Cardiac fibroblast (primary cell): ENCODE measurements around the gene BRMS1L.

ENCODE experiments used
- DNase-seq, 2 donors: peaks; one replicate each; pipeline versions ENCODE4 v3.0.0 to v3.0.0-alpha.2; 2010; ENCODE audit warnings: low read depth in 2 of 2
- H3K4me3 ChIP-seq, 2 donors: replicated peaks in 1 of 2; 1 replicate in 1 of 2; 2 replicates in 1 of 2; pipeline ENCODE4 v1.5.1; 2011; ENCODE audit warnings: low read depth in 2 of 2, low read length in 2 of 2, mild to moderate bottlenecking in 2 of 2, moderate library complexity in 1 of 2
- TF ChIP-seq, protein P1 (sequence below): IDR thresholded peaks from one replicate; pipeline ENCODE4 v1.5.1; 2011; ENCODE audit warnings: low read depth, mild to moderate bottlenecking, low read length, inconsistent platforms

Gene BRMS1L

DNA sequence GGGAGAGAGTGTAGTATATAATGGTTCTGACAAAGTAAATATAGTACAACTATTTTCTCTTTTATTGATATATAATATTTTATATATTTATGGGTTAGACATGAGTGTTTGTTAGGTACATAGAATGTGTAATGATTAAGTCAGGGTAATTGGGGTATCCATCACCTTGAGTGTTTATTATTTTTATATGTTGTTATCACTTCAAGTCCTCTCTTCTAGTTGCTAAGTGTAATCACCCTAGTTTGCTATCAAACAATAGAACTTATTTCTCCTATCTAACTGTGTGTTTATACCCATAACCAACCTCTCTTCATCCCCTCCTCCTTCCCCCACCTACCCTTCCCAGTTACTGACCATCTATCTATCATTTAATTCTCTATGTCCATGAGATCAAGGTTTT lies 64.2 kb downstream of the BRMS1L start:
- TF ChIP-seq, protein P1, sequence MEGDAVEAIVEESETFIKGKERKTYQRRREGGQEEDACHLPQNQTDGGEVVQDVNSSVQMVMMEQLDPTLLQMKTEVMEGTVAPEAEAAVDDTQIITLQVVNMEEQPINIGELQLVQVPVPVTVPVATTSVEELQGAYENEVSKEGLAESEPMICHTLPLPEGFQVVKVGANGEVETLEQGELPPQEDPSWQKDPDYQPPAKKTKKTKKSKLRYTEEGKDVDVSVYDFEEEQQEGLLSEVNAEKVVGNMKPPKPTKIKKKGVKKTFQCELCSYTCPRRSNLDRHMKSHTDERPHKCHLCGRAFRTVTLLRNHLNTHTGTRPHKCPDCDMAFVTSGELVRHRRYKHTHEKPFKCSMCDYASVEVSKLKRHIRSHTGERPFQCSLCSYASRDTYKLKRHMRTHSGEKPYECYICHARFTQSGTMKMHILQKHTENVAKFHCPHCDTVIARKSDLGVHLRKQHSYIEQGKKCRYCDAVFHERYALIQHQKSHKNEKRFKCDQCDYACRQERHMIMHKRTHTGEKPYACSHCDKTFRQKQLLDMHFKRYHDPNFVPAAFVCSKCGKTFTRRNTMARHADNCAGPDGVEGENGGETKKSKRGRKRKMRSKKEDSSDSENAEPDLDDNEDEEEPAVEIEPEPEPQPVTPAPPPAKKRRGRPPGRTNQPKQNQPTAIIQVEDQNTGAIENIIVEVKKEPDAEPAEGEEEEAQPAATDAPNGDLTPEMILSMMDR: no peak
- no peak for DNase-seq
- H3K4me3 ChIP-seq: no peak overlapping the region

DNA sequence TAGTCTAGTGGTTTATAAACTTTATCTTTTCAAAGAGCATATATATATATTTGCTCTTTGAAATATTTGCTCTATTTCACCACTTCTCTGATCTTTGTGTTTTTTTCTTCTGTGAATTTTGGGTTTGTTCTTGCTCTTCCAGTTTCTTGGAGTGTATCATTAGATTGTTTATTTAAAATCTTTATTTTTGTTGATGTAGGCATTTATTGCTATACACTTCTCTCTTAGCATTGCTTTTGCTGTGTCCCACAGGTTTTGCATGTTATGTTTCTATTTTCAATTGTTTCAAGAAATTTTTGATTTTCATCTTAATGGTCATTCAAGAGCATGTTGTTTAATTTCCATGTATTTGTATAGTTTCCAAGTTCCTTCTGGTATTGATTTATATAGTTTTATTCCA lies 69.1 kb downstream of the BRMS1L start:
- H3K4me3 ChIP-seq: no peak overlapping the region
- TF ChIP-seq, protein P1: no peak
- DNase-seq: no peak

DNA sequence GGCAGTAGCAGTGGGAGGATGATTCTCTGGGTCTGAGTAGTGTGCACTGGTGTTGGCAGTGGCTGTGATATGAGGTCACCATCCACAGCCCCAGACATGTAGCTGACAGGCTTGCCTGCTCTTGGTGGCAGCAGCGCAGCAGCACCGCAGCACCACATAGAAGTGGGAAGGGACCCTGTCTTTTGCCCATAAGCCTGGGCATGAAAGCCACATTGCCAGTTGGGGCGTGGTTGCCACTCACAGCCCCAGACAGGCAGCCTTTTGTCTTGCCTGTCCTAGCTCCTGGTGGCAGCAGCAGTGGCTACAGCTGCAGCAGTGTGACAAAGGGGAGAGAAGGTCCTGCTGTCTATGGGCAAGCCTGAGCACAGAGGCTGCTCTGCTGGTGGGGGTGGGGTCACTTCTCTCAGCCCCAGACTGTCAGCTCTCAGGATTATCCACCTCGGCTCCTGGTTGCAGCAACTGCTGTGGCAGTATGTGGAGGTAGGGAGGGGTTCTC lies 71.5 kb downstream of the BRMS1L start:
- DNase-seq: no peak
- no peak overlapping the region for H3K4me3 ChIP-seq
- TF ChIP-seq, protein P1: no peak

DNA sequence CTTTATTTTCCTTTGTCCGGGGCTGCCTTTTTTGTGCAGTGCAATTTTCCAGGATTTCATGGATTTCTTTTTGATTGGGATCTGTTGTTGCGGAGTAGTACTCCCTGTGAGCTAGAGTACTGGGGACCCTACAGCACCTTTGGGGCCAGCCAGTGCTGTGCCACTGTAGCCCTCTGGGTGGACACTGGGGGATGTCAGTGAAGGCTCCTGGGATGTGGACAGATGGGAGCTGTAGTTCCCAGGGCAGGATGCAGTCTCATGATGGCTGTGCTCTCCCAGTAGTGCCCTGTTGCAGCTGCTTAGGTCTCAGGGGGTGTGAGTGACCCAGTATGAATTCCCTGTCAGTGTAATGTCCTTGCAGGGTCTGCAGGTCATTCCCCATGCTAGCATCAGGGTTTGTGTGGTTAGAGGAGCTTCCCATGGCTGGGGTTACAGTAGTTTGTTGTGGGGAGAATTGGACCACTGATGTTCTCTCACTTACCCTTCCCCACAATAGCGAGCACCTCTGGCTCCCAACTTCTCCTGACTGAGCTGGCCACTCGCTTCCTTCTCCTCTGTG lies 72.2 kb downstream of the BRMS1L start:
- TF ChIP-seq, protein P1: no peak
- no peak for DNase-seq
- H3K4me3 ChIP-seq: no peak overlapping the region

DNA sequence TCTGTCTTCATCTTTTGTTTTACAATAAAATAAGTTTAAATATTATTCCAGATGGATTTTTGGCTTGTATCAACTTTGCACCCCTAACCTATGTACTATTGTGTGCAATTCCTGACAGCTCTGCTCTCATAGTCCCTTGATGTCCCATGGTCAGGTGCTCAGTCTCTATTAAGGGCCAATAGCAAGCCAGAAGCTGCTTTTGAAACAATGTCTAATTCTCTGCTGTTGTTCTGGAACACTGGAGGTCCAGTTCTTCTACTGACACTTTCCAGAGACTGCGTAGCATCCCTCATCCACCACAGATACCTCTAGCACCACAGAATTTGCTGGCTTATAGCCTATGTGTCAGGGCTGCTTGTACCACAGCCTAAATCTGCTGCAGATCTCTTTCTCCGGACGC lies 74.6 kb downstream of the BRMS1L start:
- TF ChIP-seq, protein P1: no peak
- no peak for DNase-seq
- no peak overlapping the region for H3K4me3 ChIP-seq

DNA sequence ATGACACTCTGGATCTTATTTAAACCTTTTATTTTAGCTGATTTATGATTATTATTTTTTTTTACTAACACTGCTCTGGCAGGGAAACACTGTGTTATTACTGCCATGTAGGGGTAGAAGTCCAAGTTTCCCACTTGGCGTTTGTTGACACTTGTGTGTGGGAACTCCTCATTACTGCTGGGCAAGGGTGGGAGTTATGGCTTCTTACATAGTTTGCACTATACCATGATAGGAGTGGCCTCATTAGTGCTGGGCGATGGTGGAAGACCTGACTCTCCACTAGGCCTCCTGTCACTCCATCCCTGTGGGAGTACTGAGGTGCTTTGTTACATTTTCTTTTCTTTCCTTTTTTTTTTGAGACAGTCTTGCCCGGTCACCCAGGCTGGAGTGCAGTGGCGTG lies 83.5 kb downstream of the BRMS1L start:
- no peak overlapping the region for H3K4me3 ChIP-seq
- TF ChIP-seq, protein P1: no peak
- DNase-seq: no peak

DNA sequence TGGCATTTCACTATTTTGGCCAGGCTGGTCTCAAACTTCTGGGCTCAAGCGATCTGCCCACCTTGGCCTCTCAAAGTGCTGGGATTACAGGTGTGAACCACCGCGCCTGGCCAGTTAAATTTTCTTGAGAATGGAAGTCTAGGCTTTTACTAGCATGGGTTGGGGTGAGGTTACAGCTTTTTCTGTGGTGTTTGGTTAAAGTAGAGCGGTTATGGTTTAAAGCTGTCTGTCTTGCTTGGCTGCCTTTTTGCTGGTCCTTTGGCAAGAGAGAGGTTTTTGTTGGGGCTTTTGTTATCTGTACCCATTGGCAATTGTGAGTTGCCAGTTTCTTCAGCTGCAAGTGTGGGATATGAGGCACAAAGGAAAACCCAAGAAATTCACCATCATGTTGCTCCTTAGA lies 84.1 kb downstream of the BRMS1L start:
- DNase-seq: no peak
- TF ChIP-seq, protein P1: no peak

More for the DNA sequence above, 84.1 kb downstream of the BRMS1L start:
- H3K4me3 ChIP-seq: no peak overlapping the region
